Measurements from ENCODE around the gene MRGPRD. TPM values are rescaled to one million over a fixed set of nuclear protein-coding genes. Genes with fewer than 3 reads are reported as not detected.

The MRGPRD gene
- total RNA-seq, 2 donors from 2014 or later: not detected

GRCh38 chr11:68994161-68994893 lies 13.5 kb upstream of the MRGPRD start:
- DNase-seq: no peak
- Mint-ChIP-seq H3K4me1 (ENCODE audit: low read depth) (peaks cover 5% of the 10 kb centered on the region), H3K4me3 (no peak overlapping the region), H3K27me3 (ENCODE audit: low read depth) (peaks cover 7% of the 10 kb centered on the region), H3K27ac (no peak overlapping the region), H3K36me3 (ENCODE audit: insufficient read depth in 2 of 2) (no peaks in the 10 kb centered on the region), H3K9me3 (no peaks in the 10 kb centered on the region)
- ATAC-seq (replicated peaks in 1 of 2): no peak

GRCh38 chr11:68993546-68993945 lies 12.8 kb upstream of the MRGPRD start:
- Mint-ChIP-seq H3K27me3 (ENCODE audit: low read depth) (peaks cover 7% of the 10 kb centered on the region), H3K4me3 (no peak overlapping the region), H3K9me3 (no peaks in the 10 kb centered on the region), H3K36me3 (ENCODE audit: insufficient read depth in 2 of 2) (no peaks in the 10 kb centered on the region), H3K4me1 (ENCODE audit: low read depth) (peaks cover 5% of the 10 kb centered on the region), H3K27ac (no peak overlapping the region)
- ATAC-seq (replicated peaks in 1 of 2) (no peak), DNase-seq (no peak)

GRCh38 chr11:68992743-68993255 lies 12.0 kb upstream of the MRGPRD start:
- Mint-ChIP-seq H3K4me1 (ENCODE audit: low read depth) (peaks cover 5% of the 10 kb centered on the region), H3K27me3 (ENCODE audit: low read depth) (peaks cover 7% of the 10 kb centered on the region), H3K36me3 (ENCODE audit: insufficient read depth in 2 of 2) (no peaks in the 10 kb centered on the region), H3K4me3 (no peak overlapping the region), H3K9me3 (no peaks in the 10 kb centered on the region), H3K27ac (no peak overlapping the region)
- DNase-seq (no peak), ATAC-seq (replicated peaks in 1 of 2) (no peak)

- no peak for ATAC-seq (replicated peaks in 1 of 2)
- no peak for DNase-seq
- Mint-ChIP-seq H3K9me3 (peaks cover 3% of the 10 kb centered on the region in 2 donors), H3K4me3 (no peak overlapping the region), H3K4me1 (ENCODE audit: low read depth) (peaks cover 5% of the 10 kb centered on the region), H3K27ac (no peak overlapping the region), H3K36me3 (ENCODE audit: insufficient read depth in 2 of 2) (peaks cover 0 to 5% of the 10 kb centered on the region in 2 donors), H3K27me3 (ENCODE audit: low read depth) (peaks cover 18% of the 10 kb centered on the region)
Observed at GRCh38 chr11:68990995-68991780, 10.4 kb upstream of the MRGPRD start.

- Mint-ChIP-seq H3K4me1 (ENCODE audit: low read depth) (peaks cover 5% of the 10 kb centered on the region), H3K9me3 (peaks cover 3% of the 10 kb centered on the region in 2 donors), H3K27ac (no peak overlapping the region), H3K27me3 (ENCODE audit: low read depth) (peaks cover 18% of the 10 kb centered on the region), H3K4me3 (no peak overlapping the region), H3K36me3 (ENCODE audit: insufficient read depth in 2 of 2) (peaks cover 0 to 5% of the 10 kb centered on the region in 2 donors)
- DNase-seq: no peak
- no peak for ATAC-seq (replicated peaks in 1 of 2)
Observed at GRCh38 chr11:68989936-68990606, 9.3 kb upstream of the MRGPRD start.

DNA sequence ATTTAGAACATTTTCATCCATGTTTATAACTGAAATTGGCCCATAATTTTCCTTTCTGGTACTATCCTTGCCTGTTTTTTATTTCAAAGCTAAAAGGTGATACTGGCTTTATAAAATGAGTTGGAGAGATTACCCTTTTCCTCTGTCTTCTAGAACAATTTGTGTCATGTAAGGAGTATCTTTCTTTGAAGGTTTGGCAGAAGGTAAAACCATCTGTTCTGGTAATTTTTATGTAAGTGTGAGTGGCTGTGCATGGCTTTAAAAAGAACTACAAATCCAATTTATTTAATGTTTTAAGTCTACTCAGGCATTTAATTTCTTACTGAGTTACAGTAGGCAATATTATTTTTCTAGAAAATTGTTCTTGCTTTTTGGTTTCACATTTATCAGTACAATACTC lies 7.7 kb upstream of the MRGPRD start:
- peaks cover 3% of the 10 kb centered on the region in 2 donors for H3K9me3 Mint-ChIP-seq

DNA sequence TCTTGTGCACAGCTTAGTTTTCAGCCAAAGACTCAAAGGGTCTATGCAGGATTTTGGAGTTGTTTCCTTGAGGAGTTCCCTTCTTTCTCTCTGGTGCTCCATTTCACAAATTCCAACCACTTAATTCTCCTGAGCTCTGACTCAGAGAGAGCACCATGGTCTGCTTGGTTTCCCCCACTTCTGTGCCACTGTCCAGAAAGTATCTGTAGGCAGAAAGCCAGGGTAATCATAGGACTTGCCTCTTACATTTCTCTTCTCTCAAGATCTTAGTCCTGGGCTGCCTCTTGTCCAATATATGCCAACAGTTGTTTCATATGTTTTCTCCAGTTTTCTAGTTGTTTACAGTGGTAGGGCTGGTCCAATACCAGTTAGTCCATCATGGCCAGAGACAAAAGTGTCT lies 6.4 kb upstream of the MRGPRD start:
- DNase-seq (no peak), ATAC-seq (replicated peaks in 1 of 2) (no peak)
- Mint-ChIP-seq H3K27me3 (ENCODE audit: low read depth) (peaks cover 23% of the 10 kb centered on the region), H3K4me1 (ENCODE audit: low read depth) (no peaks in the 10 kb centered on the region), H3K27ac (no peak overlapping the region), H3K9me3 (peaks cover 3 to 6% of the 10 kb centered on the region in 2 donors), H3K36me3 (ENCODE audit: insufficient read depth in 2 of 2) (peaks cover 0 to 5% of the 10 kb centered on the region in 2 donors), H3K4me3 (no peak overlapping the region)

More for the DNA sequence above, 7.7 kb upstream of the MRGPRD start:
- ATAC-seq (replicated peaks in 1 of 2) (no peak), DNase-seq (no peak)
- Mint-ChIP-seq H3K27ac (no peak overlapping the region), H3K4me3 (no peak overlapping the region), H3K27me3 (ENCODE audit: low read depth) (peaks cover 18% of the 10 kb centered on the region), H3K36me3 (ENCODE audit: insufficient read depth in 2 of 2) (peaks cover 0 to 5% of the 10 kb centered on the region in 2 donors), H3K4me1 (ENCODE audit: low read depth) (peaks cover 5% of the 10 kb centered on the region)

DNA sequence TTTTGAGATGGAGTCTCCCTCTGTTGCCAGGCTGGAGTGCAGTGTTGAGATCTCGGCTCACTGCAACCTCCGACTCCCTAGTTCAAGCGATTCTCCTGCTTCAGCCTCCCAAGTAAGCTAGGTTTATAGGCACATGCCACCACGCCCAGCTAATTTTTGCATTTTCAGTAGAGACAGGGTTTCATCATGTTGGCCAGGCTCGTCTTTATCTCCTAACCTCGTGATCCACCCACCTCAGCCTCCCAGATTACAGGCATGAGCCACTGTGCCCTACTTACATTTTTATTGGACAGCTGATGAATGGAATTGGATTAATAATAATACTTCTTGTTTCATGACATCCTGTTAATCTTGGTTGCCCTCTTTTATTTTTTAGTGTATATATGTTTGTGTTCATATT lies 3.0 kb upstream of the MRGPRD start:
- H3K27me3 Mint-ChIP-seq (ENCODE audit: low read depth): peaks cover 18% of the 10 kb centered on the region
- H3K36me3 Mint-ChIP-seq (ENCODE audit: insufficient read depth in 2 of 2): peaks cover 0 to 5% of the 10 kb centered on the region in 2 donors
- H3K4me1 Mint-ChIP-seq (ENCODE audit: low read depth): no peaks in the 10 kb centered on the region
- no peak for ATAC-seq (replicated peaks in 1 of 2)
- H3K4me3 Mint-ChIP-seq: no peak overlapping the region
- no peak for DNase-seq
- no peak overlapping the region for H3K27ac Mint-ChIP-seq
- H3K9me3 Mint-ChIP-seq: peaks cover 3 to 6% of the 10 kb centered on the region in 2 donors

GRCh38 chr11:68982134-68982533 lies 1.3 kb upstream of the MRGPRD start:
- Mint-ChIP-seq H3K36me3 (ENCODE audit: insufficient read depth in 2 of 2) (peaks cover 0 to 5% of the 10 kb centered on the region in 2 donors), H3K4me1 (ENCODE audit: low read depth) (no peaks in the 10 kb centered on the region), H3K4me3 (no peak overlapping the region), H3K9me3 (peaks cover 3 to 6% of the 10 kb centered on the region in 2 donors), H3K27me3 (ENCODE audit: low read depth) (peaks cover 16% of the 10 kb centered on the region), H3K27ac (no peak overlapping the region)
- ATAC-seq (replicated peaks in 1 of 2) (no peak), DNase-seq (no peak)

GRCh38 chr11:68979931-68980775 lies 633 bp downstream of the MRGPRD start:
- H3K4me1 Mint-ChIP-seq (ENCODE audit: low read depth): no peaks in the 10 kb centered on the region
- ATAC-seq (replicated peaks in 1 of 2) (no peak), DNase-seq (no peak)
- H3K9me3 Mint-ChIP-seq: peaks cover 0 to 3% of the 10 kb centered on the region in 2 donors
- peaks cover 7% of the 10 kb centered on the region for H3K27me3 Mint-ChIP-seq (ENCODE audit: low read depth)
- no peak overlapping the region for H3K27ac Mint-ChIP-seq
- no peaks in the 10 kb centered on the region for H3K36me3 Mint-ChIP-seq (ENCODE audit: insufficient read depth in 2 of 2)
- no peak overlapping the region for H3K4me3 Mint-ChIP-seq

GRCh38 chr11:68978931-68979594 lies 1.7 kb downstream of the MRGPRD start:
- peaks cover 0 to 3% of the 10 kb centered on the region in 2 donors for H3K9me3 Mint-ChIP-seq
- H3K4me1 Mint-ChIP-seq (ENCODE audit: low read depth): peaks cover 4% of the 10 kb centered on the region
- DNase-seq: no peak
- peaks cover 7% of the 10 kb centered on the region for H3K27me3 Mint-ChIP-seq (ENCODE audit: low read depth)
- ATAC-seq (replicated peaks in 1 of 2): no peak
- no peak overlapping the region for H3K27ac Mint-ChIP-seq
- H3K36me3 Mint-ChIP-seq (ENCODE audit: insufficient read depth in 2 of 2): no peaks in the 10 kb centered on the region
- no peak overlapping the region for H3K4me3 Mint-ChIP-seq

GRCh38 chr11:68978626-68978930 lies 2.2 kb downstream of the MRGPRD start:
- no peak for ATAC-seq (replicated peaks in 1 of 2)
- Mint-ChIP-seq H3K36me3 (ENCODE audit: insufficient read depth in 2 of 2) (no peaks in the 10 kb centered on the region), H3K9me3 (peaks cover 0 to 3% of the 10 kb centered on the region in 2 donors), H3K27me3 (ENCODE audit: low read depth) (peaks cover 7% of the 10 kb centered on the region), H3K4me3 (no peak overlapping the region), H3K4me1 (ENCODE audit: low read depth) (peaks cover 4% of the 10 kb centered on the region), H3K27ac (no peak overlapping the region)
- no peak for DNase-seq
